NCI-H2227 (cell line): ENCODE results near the gene NFIA.
"Not testable (repeated sequence)": the region's sequence is repeated elsewhere in the genome, so short reads cannot be mapped to it uniquely, and the experiment has no call there.

ENCODE experiments used
- DNase-seq: peaks from one replicate; lab custom pipeline; 2025; ENCODE audit not compliant: unreplicated experiment; lab: John Stamatoyannopoulos, UW

The NFIA gene

DNA sequence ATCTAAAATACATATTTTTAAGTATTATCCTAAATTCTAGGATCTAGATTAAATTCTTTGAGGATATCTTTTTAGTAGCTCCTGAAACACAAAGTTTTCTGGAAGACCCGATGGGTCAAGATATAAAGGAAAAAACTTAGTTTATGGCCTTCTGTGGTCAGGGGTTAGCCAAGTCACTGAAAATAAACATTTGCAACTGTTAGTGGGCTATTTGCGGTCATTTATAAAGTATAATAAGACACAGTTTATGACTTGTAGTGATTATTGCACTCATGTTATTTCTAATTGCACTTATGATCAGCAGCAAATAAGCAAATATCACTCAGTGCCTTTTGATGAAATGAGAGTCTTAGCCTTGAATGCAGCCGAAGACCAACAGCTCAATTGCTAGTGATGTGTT is 183.3 kb downstream of the NFIA start:
- DNase-seq, result no peak

- DNase-seq, result no peak
Measured at GRCh38 chr1:61266738-61267137, 184.4 kb downstream of the NFIA start.

DNA sequence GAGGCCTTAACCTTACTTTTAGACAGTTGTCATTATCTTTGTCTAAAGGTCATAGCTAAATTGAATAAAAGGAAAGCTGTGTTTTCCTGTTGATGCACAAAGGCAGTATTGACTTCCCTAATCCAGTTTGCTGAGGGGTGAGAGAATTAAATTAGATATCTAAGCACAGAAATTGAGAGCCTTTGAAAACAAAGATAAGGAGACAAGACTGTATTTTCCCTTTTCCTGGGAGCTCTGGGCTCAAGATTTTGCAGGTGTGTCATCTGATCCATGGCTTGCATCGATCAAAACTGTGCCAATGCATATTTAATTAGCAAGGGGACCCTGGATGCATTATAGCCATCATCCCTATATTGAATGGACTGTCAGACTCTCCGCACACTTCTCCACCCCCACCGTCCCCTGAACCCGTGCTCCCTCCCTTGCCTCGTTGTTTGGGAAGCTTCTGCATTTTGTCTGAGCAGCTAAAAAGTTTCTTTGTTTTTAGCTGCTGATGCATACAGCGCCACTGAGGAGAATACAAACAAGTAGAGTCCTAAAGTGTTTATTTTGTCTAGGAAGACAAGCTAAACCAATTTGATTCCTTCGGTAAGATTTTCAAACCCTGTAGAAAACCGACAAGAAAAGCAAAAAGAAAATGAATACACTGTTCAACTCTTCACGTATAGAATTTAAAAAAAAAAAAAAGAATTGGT is 186.3 kb downstream of the NFIA start:
- DNase-seq, result no peak

DNA sequence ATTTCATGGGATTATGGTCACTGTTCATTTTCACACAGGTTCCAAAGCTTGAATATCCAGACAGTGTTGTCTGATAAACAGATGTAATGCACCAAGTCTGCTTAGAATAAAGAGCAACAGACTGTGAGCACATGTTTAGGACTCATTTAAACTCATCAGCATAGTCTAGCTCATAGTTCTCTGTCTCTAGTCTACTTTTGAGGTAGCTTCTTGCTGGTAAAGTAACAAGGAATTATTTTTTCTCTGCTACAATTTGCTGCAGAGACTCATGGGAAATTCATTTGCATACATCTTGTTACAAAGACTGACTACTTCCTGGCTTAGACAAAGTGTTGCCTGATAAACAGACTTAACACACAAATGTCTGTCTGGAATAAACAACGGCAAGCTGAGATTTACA is 187.2 kb downstream of the NFIA start:
- DNase-seq, result no peak

DNA sequence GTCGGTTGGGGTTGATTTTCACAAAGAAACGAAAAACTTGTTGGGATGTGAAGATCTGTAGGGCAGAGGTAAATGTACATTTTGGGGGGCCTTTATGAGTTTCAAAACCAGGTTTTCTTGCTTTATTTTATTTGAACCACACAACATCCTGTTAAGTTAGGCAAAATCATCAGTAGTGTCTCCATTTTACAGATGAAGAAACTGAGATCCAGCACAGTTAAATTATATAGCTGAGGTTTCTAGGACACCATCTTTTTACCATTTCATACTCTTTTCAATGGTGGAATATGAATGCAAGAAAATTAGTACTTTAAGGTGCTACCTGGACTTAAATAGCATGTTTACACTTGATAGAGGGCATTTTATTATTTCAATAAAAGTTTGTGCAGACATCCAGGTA is 187.7 kb downstream of the NFIA start:
- DNase-seq, result no peak

DNA sequence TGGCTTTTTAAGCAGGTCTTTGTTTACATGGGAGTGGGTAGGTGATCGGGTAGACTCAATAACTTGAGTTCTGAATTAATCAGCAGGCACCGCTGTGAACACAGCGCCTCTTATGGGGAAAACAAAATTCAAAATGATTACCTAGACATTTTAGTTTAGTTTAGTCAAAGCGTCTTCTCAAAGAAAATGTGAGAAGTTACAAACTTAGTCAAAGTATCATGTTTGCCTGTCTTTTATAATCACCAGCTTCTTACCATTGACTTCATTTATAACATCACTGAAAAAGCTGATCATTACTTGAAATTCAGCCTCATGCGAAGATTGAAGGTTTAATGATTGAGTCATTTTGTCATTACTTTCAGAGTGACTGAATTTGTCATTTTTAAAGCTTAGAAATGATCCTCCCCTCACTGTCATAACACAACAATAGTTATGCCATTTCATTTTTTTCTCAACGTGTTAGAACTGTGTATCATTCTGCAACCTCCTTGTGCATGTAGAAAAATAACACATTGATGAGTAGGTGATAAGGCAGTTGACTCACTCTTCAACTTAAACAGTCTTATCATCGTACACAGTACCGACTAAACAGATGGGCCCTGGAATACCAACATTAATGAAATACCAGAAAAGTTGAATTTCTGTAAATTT is 188.5 kb downstream of the NFIA start:
- DNase-seq, result no peak

GRCh38 chr1:61271412-61271789 is 189.0 kb downstream of the NFIA start:
- no peak for DNase-seq

GRCh38 chr1:61273167-61273705 is 190.9 kb downstream of the NFIA start:
- no peak for DNase-seq

- no peak for DNase-seq
Measured at GRCh38 chr1:61273861-61274260, 191.5 kb downstream of the NFIA start.

GRCh38 chr1:61274939-61275338 is 192.6 kb downstream of the NFIA start:
- no peak for DNase-seq

- DNase-seq, result no peak
Measured at GRCh38 chr1:61276246-61276645, 193.9 kb downstream of the NFIA start.

DNA sequence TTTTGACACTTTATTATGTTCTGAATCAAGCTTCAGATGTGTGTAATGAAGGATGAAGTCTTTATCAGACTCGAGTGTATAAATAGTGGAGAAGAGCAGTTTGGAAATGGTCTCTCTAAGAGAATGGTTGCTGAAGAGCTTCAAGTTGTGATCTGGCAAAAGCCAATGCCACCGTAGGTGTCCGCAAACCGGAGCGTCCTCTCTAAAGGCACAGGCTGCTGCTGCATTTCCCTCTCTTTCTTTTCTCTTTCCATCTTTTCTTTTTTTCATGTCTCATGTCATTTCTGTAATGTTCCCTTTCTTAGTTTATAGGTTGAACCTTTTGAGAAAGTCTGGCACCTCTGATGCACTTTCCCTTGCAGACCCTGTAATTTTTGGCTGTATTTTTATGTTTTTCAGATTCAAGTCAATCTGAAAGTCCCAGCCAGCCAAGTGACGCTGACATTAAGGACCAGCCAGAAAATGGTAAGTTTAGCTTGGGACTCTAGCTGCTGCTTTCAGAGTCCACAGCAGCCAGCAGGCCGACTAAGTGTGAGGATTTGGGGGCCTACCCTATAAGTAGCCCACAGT is 194.8 kb downstream of the NFIA start:
- DNase-seq, result no peak

GRCh38 chr1:61278503-61278902 is 196.1 kb downstream of the NFIA start:
- not testable (repeated sequence) for DNase-seq

DNA sequence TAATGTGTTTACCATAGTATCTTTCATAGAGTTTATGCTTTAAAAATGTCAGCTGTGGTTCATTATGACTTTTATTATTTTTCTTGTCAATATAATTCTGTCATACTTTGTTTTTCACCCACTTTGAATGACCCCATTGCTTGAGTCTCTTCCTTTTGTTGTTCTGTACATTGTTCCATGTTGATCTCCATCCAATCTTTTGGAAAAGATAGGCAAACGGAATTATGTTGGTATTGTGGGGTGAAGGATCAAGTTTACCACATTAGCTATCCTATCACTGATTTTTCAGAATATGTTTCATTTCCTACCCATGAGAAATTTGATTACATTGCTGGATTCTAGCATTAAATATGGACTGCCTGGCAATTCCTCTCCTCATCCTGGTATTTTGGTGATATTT is 196.6 kb downstream of the NFIA start:
- DNase-seq, result no peak

DNA sequence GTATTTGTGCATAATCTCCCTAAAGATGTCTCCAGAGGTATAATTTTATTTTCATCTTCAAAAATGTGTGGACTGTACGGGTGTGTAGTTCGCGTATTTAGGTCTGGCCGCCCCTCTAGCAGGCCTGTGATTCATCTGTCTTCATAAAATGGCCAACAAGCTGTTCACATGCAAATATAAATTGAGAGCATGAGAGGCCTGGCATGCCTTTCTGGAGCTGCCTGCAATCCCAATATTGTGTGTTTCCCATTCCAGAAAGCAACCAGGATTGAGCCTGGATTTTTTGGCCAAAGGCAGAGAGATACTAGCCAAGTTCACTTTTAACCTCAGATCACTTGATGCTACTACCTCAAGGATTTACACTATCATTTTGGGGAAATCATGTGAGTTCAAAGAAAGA is 197.2 kb downstream of the NFIA start:
- DNase-seq, result no peak

DNA sequence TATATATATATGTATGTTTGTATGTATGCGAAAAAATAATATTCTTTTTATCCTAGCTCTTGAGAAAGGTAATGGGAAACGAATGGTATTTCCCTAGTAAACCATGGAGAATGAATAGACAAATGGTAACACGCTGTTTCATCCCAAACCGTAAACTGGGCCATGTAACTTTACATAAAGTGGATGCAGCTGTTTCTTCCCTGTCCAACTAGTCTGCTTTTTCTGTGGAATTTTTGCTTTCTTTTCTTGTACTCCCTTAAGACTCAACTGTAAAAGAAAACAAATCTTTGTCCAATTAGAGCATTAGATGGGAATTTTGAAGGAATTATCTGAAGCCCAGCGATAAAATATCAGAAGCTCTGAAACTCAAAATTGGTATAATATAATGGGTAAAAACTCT is 198.1 kb downstream of the NFIA start:
- no peak for DNase-seq

- no peak for DNase-seq
Measured at GRCh38 chr1:61282387-61282786, 200.0 kb downstream of the NFIA start.

GRCh38 chr1:61284248-61284854 is 202.0 kb downstream of the NFIA start:
- DNase-seq, result no peak

GRCh38 chr1:61284936-61285335 is 202.6 kb downstream of the NFIA start:
- DNase-seq, result no peak

- DNase-seq, result no peak
Measured at GRCh38 chr1:61285371-61285885, 203.1 kb downstream of the NFIA start.

DNA sequence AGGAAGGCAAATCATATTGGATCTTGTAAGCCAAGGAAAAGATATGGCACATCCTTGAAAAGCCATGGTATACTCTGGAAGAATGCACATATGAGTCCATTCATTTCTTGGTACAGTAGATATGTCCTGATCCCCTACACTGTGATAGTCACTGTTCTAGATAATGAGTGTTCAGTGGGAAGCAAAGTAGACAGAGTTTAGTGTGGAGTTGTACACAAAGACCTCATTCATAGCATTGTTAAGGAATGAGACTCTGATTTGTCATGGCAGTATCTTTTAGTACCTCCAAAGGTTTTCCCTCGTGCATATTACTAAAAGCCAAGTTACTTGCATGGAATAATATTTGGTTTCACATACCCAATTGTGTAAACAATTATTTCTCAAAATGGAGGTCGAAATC is 204.7 kb downstream of the NFIA start:
- DNase-seq, result no peak

GRCh38 chr1:61287734-61288133 is 205.4 kb downstream of the NFIA start:
- no peak for DNase-seq
